Suprapubic skin (tissue), 4 donors: Measurements from ENCODE around the gene WNT7A.

Source experiments
- CTCF ChIP-seq, 2 donors: fragments of 200-600 bp in 1 of 2; fragments of 450-650 bp in 1 of 2; sonication (generic) in 1 of 2; IDR thresholded peaks; one replicate each; pipeline ENCODE4 v1.5.1; 2016 to 2019; ENCODE audit warnings: antibody characterized with exemption in 2 of 2, mild to moderate bottlenecking in 1 of 2, moderate library complexity in 1 of 2
- EP300 ChIP-seq: sonication (generic); formaldehyde crosslinking; IDR thresholded peaks from one replicate; pipeline ENCODE4 v1.6.1; 2017; ENCODE audit warnings: antibody characterized with exemption
- POLR2A ChIP-seq, 2 donors: fragments of 450-650 bp; IDR thresholded peaks; one replicate each; pipeline ENCODE4 v1.6.1; 2017; ENCODE audit warnings: antibody characterized with exemption in 2 of 2, mild to moderate bottlenecking in 2 of 2, moderate library complexity in 2 of 2
- POLR2AphosphoS5 ChIP-seq, 3 donors: sonication (generic); formaldehyde crosslinking; IDR thresholded peaks; one replicate each; pipeline ENCODE4 v1.6.1; 2017; ENCODE audit warnings: antibody characterized with exemption in 3 of 3

GRCh38 chr3:13895155-13896105 lies 15.6 kb upstream of the WNT7A start:
- TF ChIP-seq POLR2A (IDR thresholded peaks at IDR 0.05) (peak in 1 of 2 donors; percentile 43), CTCF (IDR thresholded peaks at IDR 0.05) (no peak), POLR2AphosphoS5 (IDR thresholded peaks at IDR 0.05) (no peak), EP300 (no peak)
